ENCODE measurements around the gene C15orf39.

The C15orf39 gene

GRCh38 chr15:75191235-75191634, 10.4 kb upstream of the C15orf39 start:
- no peak for TF ChIP-seq CTCF (IDR thresholded peaks at IDR 0.05; ENCODE audit: control insufficient read depth, extremely low read depth, insufficient read depth)
- no peak overlapping the region for H3K4me3 ChIP-seq (ENCODE audit: low read depth, low read length)
- no peak for DNase-seq (ENCODE audit: low read depth)

- H3K4me3 ChIP-seq (ENCODE audit: low read depth, low read length), result no peak overlapping the region
- DNase-seq (ENCODE audit: low read depth), result no peak
- TF ChIP-seq CTCF (IDR thresholded peaks at IDR 0.05; ENCODE audit: control insufficient read depth, extremely low read depth, insufficient read depth), result no peak
Measured at GRCh38 chr15:75192307-75192706, 9.4 kb upstream of the C15orf39 start.

- no peak for DNase-seq (ENCODE audit: low read depth)
- H3K4me3 ChIP-seq (ENCODE audit: low read depth, low read length), result no peak overlapping the region
- TF ChIP-seq CTCF (IDR thresholded peaks at IDR 0.05; ENCODE audit: control insufficient read depth, extremely low read depth, insufficient read depth), result no peak
Measured at GRCh38 chr15:75193272-75193671, 8.4 kb upstream of the C15orf39 start.

- no peak for DNase-seq (ENCODE audit: low read depth)
- no peak overlapping the region for H3K4me3 ChIP-seq (ENCODE audit: low read depth, low read length)
- no peak for TF ChIP-seq CTCF (IDR thresholded peaks at IDR 0.05; ENCODE audit: control insufficient read depth, extremely low read depth, insufficient read depth)
Measured at GRCh38 chr15:75193976-75194375, 7.7 kb upstream of the C15orf39 start.

GRCh38 chr15:75194397-75194796, 7.3 kb upstream of the C15orf39 start:
- H3K4me3 ChIP-seq (ENCODE audit: low read depth, low read length), result no peak overlapping the region
- no peak for TF ChIP-seq CTCF (IDR thresholded peaks at IDR 0.05; ENCODE audit: control insufficient read depth, extremely low read depth, insufficient read depth)
- no peak for DNase-seq (ENCODE audit: low read depth)

GRCh38 chr15:75195122-75195765, 6.4 kb upstream of the C15orf39 start:
- TF ChIP-seq CTCF (IDR thresholded peaks at IDR 0.05; ENCODE audit: control insufficient read depth, extremely low read depth, insufficient read depth), result no peak
- no peak for DNase-seq (ENCODE audit: low read depth)
- no peak overlapping the region for H3K4me3 ChIP-seq (ENCODE audit: low read depth, low read length)

GRCh38 chr15:75195766-75196241, 5.9 kb upstream of the C15orf39 start:
- no peak for DNase-seq (ENCODE audit: low read depth)

More at GRCh38 chr15:75195766-75196241, 5.9 kb upstream of the C15orf39 start:
- no peak overlapping the region for H3K4me3 ChIP-seq (ENCODE audit: low read depth, low read length)
- TF ChIP-seq CTCF (IDR thresholded peaks at IDR 0.05; ENCODE audit: control insufficient read depth, extremely low read depth, insufficient read depth), result no peak

Measured in LNCaP clone FGC (cell line).